GM18867 (cell line): Measurements from ENCODE around the gene OR8K1.

Experiments used
- ATAC-seq: cut with Tn5 transposase; IDR thresholded peaks from one replicate; pipeline ENCODE4 v1.9.1; 2021; ENCODE audit warnings: mild to moderate bottlenecking, moderate library complexity; ENCODE audit not compliant: unreplicated experiment

The OR8K1 gene

DNA sequence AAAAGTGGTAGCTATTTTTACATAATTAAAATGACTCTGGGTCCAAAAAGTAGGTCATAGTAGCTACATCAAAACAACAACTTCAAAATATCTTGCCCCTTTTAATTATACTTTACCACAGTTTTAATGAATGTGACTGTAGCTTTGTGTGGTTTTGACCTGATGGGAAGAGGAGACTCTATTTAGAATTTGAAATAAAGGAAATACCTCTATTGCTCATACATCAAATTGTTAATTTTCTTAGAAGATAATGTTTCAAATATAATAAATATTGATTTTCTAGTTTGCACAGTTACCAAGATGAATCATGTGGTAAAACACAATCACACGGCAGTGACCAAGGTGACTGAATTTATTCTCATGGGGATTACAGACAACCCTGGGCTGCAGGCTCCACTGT, at the start of gene OR8K1:
Gene OR8K1 (plus strand): TSS at position 301 of the 400 bp plus-strand sequence. CDS start 0 bp downstream, at position 301.
- ATAC-seq = no peak

- no peak for ATAC-seq
Observed at GRCh38 chr11:56296898-56297297, 48.9 kb upstream of the OR8K1 start.

GRCh38 chr11:56307836-56308235, 38.0 kb upstream of the OR8K1 start:
- no peak for ATAC-seq

GRCh38 chr11:56314844-56315243, 31.0 kb upstream of the OR8K1 start, which contains the start of gene OR8K3:
OR8K3 (plus strand) TSS chr11:56315144; CDS start chr11:56318307, 3,163 bp downstream.
- no peak for ATAC-seq

- no peak for ATAC-seq
Observed at GRCh38 chr11:56331861-56332491, 13.9 kb upstream of the OR8K1 start.

DNA sequence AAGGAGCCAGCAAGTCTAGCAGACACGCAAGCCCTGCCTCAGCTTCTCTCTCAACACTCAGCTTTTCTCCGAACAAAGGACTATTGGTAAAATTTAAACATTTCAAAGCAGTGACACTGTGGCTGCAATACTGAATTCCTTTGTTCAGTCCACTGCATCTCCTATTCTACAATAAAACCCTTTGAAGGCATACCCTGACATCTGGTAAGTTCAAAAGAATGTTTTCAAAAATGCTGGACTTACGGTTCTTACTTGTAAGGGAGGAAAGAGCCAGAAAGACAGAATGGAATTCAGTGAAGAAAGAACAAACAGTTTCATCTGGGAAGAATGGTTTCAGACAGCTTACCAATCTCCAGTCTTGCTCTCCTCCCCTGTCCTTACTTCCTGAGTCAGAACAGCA, 12.7 kb upstream of the OR8K1 start:
- ATAC-seq = no peak

DNA sequence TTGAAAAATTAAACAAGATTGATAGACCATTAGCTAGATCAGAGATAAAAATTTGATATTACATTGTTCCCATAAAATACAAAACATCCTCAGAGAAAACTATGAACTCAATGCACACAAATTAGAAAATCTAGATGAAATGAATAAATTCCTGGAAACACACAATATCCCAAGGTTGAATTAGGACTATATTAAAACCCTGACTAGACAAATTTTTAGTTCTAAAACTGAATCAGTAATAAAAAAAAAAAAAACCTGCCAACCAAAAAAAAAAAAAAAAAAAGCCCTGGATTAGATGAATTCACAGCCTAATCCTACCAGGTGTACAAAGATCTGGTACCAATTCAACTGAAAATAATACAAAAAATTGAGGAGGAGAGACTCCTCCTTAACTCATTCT, 5.5 kb upstream of the OR8K1 start:
- ATAC-seq = no peak

DNA sequence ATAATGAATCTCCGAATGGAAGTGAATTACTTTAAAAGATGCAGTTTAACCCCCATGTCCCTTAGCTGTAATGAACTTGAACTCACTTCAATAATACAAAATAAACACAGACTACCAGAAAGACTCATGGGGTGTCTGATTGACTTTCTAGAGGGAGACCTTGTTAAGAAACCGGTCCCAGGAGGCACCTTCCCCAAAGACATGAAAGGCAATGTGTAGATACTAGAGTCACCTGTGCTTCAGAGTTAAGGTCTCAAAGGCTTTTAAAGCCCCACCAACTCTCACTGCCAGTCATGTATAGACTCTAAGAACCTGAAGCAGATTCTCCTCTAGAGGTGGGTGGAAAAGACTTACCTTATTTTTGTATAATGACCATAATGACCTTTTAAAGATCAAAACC, 8.2 kb downstream of the OR8K1 start, which contains the start of gene OR8J1:
Gene OR8J1 (plus strand): TSS at position 301 of the 400 bp plus-strand sequence. CDS start 5,956 bp downstream, outside the sequence.
- no peak for ATAC-seq

GRCh38 chr11:56375324-56375723, 29.5 kb downstream of the OR8K1 start, which contains the start of gene OR8U1:
OR8U1 (plus strand) TSS chr11:56375624; CDS start chr11:56375624, 0 bp downstream.
- ATAC-seq = no peak

- ATAC-seq = no peak
Observed at GRCh38 chr11:56380120-56380519, 34.3 kb downstream of the OR8K1 start.

- no peak for ATAC-seq
Observed at GRCh38 chr11:56394381-56394780, 48.5 kb downstream of the OR8K1 start.

GRCh38 chr11:56396047-56396446, 50.2 kb downstream of the OR8K1 start:
- ATAC-seq = no peak
